Kidney epithelial cell (primary cell): ENCODE measurements around the gene EFHD2. TPM values are rescaled to one million over a fixed set of nuclear protein-coding genes. Genes with fewer than 3 reads are reported as not detected.
"Not testable (repeated sequence)": the region's sequence is repeated elsewhere in the genome, so short reads cannot be mapped to it uniquely, and the experiment has no call there.

ENCODE experiments used
- DNase-seq: peaks from one replicate; pipeline ENCODE4 v3.0.0-alpha.2; 2010; ENCODE audit warnings: low read depth
- H3K27me3 ChIP-seq: 2 replicates; pipeline ENCODE4 v1.6.0; 2011; ENCODE audit warnings: low read length; ENCODE audit not compliant: control insufficient read depth, insufficient read depth
- H3K36me3 ChIP-seq: 2 replicates; pipeline ENCODE4 v1.5.1; 2011; ENCODE audit warnings: low read length; ENCODE audit not compliant: control insufficient read depth, insufficient read depth
- H3K4me3 ChIP-seq: 2 replicates; pipeline ENCODE4 v1.5.1; 2011; ENCODE audit warnings: low read depth, mild to moderate bottlenecking, control low read depth, low read length
- total RNA-seq: library from RNA; depleted of rRNA; stranded (reverse); fragments of >200 nt; gene quantifications from 2 replicates; pipeline ENCODE4 v1.2.3, GENCODE V29; 2015
- TF ChIP-seq, protein P1 (sequence below): IDR thresholded peaks from 2 replicates; pipeline ENCODE4 v1.5.1; 2011; ENCODE audit warnings: mild to moderate bottlenecking, moderate library complexity, low read length, control low read depth, inconsistent platforms; ENCODE audit not compliant: insufficient read depth, poor library complexity, severe bottlenecking

EFHD2 gene
- total RNA-seq, 1 donor from 2014 or later: 54.6 TPM

GRCh38 chr1:15456313-15456954 lies 46.7 kb downstream of the EFHD2 start, which contains the start of gene CELA2A:
Gene CELA2A, plus strand, starts transcription at chr1:15456732. Its CDS starts 22 bp downstream, at chr1:15456754.
- Histone ChIP-seq H3K36me3 (no peaks in the 10 kb centered on the region), H3K27me3 (no peaks in the 10 kb centered on the region), H3K4me3 (no peak within 1 kb of the TSS)
- TF ChIP-seq, protein P1, sequence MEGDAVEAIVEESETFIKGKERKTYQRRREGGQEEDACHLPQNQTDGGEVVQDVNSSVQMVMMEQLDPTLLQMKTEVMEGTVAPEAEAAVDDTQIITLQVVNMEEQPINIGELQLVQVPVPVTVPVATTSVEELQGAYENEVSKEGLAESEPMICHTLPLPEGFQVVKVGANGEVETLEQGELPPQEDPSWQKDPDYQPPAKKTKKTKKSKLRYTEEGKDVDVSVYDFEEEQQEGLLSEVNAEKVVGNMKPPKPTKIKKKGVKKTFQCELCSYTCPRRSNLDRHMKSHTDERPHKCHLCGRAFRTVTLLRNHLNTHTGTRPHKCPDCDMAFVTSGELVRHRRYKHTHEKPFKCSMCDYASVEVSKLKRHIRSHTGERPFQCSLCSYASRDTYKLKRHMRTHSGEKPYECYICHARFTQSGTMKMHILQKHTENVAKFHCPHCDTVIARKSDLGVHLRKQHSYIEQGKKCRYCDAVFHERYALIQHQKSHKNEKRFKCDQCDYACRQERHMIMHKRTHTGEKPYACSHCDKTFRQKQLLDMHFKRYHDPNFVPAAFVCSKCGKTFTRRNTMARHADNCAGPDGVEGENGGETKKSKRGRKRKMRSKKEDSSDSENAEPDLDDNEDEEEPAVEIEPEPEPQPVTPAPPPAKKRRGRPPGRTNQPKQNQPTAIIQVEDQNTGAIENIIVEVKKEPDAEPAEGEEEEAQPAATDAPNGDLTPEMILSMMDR: no peak
- no peak for DNase-seq

DNA sequence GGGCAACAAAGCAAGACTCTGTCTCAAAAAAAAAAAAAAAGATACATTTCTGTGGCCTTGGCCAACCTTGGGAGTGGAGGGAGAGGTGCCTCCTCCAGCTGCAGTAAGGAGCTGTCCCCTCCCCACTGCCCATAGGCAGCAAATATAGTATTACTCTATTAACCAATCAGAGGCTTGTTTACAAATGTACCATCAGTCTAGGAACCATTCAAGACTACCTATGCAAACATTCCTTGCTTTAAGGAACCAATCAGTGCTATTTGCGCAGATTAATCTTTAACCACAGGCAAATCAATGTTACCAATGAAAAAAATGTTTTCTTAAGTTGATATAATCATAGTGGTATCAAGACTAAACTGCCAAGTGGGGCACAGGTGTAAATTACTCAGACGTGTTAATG lies 47.9 kb downstream of the EFHD2 start:
- TF ChIP-seq, protein P1: no peak
- DNase-seq: no peak
- no peaks in the 10 kb centered on the region for H3K36me3 ChIP-seq
- no peaks in the 10 kb centered on the region for H3K27me3 ChIP-seq
- H3K4me3 ChIP-seq: no peak overlapping the region

- not testable (repeated sequence) for H3K27me3 ChIP-seq, DNase-seq, H3K4me3 ChIP-seq, H3K36me3 ChIP-seq
These were observed 48.7 kb downstream of the EFHD2 start for GRCh38 chr1:15458388-15458787.

DNA sequence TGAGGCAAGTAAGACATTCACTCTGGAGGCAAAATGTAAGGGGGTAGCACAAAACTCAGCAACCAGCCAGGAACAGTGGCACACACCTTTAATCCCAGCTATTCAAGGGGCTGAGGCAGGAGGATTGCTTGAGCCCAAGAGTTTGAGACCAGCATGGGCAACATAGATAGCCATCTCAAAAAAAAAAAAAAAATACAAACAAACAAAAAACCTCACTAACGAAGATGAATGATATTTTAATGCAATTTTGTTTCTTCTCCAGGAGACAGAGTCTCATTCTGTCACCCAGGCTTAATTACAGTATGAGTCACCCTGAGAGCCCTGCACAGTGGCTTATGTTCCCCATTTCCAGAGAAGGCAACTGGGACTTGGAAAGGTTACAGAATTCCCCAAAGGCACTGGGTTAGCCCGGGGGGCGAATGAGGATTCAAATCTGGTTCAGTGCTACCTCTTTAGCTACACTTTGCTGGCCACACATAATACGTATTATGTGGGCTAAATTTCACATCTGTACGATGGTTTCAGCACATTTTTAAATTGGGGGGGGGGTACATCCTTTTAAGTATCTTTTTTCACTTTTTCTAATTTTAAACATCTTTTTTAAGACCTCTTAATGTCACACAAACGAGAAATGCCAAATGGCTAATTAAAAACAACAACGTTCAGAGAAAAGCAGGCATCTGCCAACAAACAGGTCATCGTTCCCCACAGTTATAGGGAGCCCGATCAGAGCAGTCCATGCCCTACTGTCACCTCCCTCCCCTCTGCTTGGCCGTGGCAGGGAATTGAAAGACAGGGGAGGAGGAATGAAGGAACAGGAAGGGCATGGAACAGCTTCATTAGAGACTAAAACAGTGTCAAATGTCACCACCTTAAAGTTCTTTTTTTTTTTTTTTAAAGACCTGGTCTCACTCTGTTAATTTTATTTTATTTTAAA lies 50.4 kb downstream of the EFHD2 start:
- TF ChIP-seq, protein P1: no peak

DNA sequence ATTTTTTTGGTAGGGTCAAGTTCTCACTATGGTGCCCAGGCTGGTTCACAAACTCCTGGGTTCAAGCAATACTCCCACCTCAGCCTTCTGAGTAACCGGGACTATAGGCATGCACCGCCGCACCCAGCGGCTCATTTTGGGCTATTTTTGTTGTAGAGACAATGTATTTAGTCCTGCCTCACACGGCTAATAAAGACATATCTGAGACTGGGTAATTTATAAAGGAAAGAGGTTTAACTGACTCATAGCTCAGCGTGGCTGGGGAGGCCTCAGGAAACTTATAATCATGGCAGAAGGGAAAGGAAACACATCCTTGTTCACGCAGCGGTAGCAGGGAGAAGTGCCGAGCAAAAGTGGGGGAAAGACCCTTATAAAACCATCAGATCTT lies 51.0 kb downstream of the EFHD2 start:
- no peak for DNase-seq
- no peak overlapping the region for H3K4me3 ChIP-seq
- H3K27me3 ChIP-seq: no peaks in the 10 kb centered on the region
- H3K36me3 ChIP-seq: no peaks in the 10 kb centered on the region
- TF ChIP-seq, protein P1: no peak

More for the DNA sequence above, 50.4 kb downstream of the EFHD2 start:
- Histone ChIP-seq H3K4me3 (no peak overlapping the region), H3K36me3 (no peaks in the 10 kb centered on the region), H3K27me3 (no peaks in the 10 kb centered on the region)
- DNase-seq: no peak

DNA sequence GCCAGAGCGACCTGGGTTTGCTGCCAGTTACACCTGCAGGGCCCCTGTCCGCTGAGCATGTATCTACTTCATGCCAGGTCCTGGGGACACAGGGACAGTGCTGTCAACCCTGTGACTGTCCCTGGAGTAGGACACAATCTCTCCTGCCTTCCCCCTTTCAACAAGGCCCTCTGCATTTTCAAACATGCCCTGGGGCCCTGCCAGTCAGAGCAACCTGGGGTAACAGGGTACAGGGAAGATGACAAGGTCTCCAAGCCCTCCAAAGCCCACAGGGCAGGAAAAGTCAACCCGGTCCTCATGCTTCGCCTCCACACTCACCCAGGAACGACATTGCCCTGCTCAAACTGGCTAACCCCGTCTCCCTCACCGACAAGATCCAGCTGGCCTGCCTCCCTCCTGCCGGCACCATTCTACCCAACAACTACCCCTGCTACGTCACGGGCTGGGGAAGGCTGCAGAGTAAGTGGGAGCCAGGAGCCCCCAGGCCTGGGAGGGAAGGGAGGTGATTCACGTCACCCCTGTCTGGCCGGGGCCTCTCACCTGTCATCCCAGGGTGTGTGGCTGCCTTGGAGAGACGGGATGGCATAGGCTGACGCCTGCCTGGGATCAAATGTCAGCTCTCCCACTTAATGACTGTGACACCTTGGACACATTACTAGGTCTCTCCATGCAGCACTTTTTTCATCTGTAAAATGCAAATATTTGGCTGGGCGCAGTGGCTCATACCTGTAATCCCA lies 53.5 kb downstream of the EFHD2 start:
- H3K4me3 ChIP-seq, DNase-seq, H3K27me3 ChIP-seq, H3K36me3 ChIP-seq: not testable (repeated sequence)

DNA sequence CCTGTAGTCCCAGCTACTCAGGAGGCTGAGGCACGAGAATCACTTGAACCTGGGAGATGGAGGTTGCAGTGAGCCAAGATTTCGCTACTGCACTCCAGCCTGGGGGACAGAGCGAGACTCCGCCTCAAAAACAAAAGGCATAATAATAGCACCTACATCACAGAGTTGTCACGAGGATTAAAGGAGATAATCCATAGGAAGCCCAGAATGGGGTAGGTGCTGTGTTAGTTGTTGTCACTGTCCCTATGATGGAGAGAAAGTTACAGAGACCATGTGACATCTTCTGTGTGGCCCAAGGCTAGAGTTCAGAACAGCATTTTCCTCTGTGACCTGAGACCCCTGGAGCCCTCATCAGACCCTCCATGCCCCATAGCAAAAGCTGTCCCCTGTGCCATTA lies 54.2 kb downstream of the EFHD2 start:
- not testable (repeated sequence) for DNase-seq, H3K27me3 ChIP-seq, H3K4me3 ChIP-seq, H3K36me3 ChIP-seq
